WI38 (cell line): ENCODE data around the gene PITHD1.
"Not testable (repeated sequence)": the region's sequence is repeated elsewhere in the genome, so short reads cannot be mapped to it uniquely, and the experiment has no call there.

Experiments used
- H3K4me3 ChIP-seq: 2 replicates; pipeline ENCODE4 v1.5.1; 2011; ENCODE audit warnings: low read depth, mild to moderate bottlenecking, control low read depth, low read length
- CTCF ChIP-seq: IDR thresholded peaks from 2 replicates; pipeline ENCODE4 v1.5.1; 2012; ENCODE audit warnings: low read depth, mild to moderate bottlenecking, control low read depth, low read length

PITHD1 gene

GRCh38 chr1:23776217-23776616, 2.0 kb upstream of the PITHD1 start:
- no peak overlapping the region for H3K4me3 ChIP-seq
- TF ChIP-seq CTCF: no peak

- H3K4me3 ChIP-seq: no peak overlapping the region
- TF ChIP-seq CTCF: no peak
Measured at GRCh38 chr1:23779826-23780371, 1.7 kb downstream of the PITHD1 start.

- H3K4me3 ChIP-seq: not testable (repeated sequence)
Measured at GRCh38 chr1:23783141-23783540, 4.9 kb downstream of the PITHD1 start.

GRCh38 chr1:23784846-23785245, 6.6 kb downstream of the PITHD1 start:
- H3K4me3 ChIP-seq: no peak overlapping the region
- no peak for TF ChIP-seq CTCF

- no peak overlapping the region for H3K4me3 ChIP-seq
- no peak for TF ChIP-seq CTCF
Measured at GRCh38 chr1:23787701-23788100, 9.5 kb downstream of the PITHD1 start.

- no peak overlapping the region for H3K4me3 ChIP-seq
- TF ChIP-seq CTCF: no peak
Measured at GRCh38 chr1:23788695-23789094, 10.5 kb downstream of the PITHD1 start.

GRCh38 chr1:23790696-23791515, 12.7 kb downstream of the PITHD1 start, which contains the start of gene LYPLA2:
LYPLA2 (plus strand) TSS chr1:23791145; CDS start chr1:23792683, 1,538 bp downstream.
- H3K4me3 ChIP-seq: peak within 1 kb of the TSS; percentile 97
- TF ChIP-seq CTCF: no peak
